IPS DF 4.7 (cell line): Measurements from ENCODE around the gene SUMF1.
"Not testable (repeated sequence)": the region's sequence is repeated elsewhere in the genome, so short reads cannot be mapped to it uniquely, and the experiment has no call there.

ENCODE experiments used
- DNase-seq: peaks from one replicate; pipeline ENCODE4 v3.0.0-alpha.2; 2013; ENCODE audit warnings: low spot score; ENCODE audit errors: extremely low read depth

SUMF1 gene

DNA sequence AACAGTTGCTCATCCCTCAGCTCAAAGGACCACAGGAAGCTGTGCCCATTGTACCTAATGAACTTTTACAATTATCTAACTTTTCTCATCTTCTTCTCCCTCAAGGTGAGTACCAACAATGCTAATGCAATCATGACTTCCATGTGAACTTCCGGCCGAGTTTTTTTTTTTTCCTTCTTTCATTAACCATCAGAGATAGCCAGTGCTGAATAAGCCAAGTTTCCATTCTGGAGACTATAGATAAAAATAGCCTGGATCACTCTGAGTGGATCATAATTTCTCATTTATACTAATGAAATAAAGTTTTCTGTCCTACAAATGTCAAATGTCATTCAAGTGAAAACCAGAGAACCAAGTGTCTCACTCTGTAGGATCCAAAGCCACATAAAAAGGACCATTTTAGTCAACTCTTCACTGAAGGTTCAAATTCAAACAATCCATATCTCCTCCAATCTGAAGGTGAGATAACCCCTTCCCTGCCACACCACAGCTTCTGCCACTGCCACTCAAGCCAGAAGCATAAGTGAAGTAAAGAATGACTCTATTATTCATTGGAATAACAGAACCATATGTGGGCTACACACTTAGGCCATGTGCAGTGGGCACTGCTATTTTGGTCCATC, 5.5 kb downstream of the SUMF1 start:
- DNase-seq, result no peak

DNA sequence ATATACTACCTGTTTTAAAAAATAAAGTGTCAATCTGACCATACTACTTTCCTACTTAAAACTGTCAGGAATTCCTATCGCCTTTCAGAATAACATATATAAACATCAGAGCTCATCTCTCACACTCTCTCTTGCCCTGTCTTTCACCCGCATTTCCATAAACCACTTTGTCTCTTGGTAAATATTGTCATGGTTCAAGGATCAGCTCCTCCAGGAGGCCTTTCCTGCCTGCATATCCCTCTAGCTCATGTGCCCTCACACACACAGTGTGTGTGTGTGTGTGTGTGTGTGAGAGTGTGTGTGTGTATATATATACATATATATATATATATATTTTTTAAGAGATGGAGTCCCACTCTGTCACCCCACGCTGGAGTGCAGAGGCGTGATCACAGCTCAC, 6.7 kb downstream of the SUMF1 start:
- DNase-seq, result no peak

DNA sequence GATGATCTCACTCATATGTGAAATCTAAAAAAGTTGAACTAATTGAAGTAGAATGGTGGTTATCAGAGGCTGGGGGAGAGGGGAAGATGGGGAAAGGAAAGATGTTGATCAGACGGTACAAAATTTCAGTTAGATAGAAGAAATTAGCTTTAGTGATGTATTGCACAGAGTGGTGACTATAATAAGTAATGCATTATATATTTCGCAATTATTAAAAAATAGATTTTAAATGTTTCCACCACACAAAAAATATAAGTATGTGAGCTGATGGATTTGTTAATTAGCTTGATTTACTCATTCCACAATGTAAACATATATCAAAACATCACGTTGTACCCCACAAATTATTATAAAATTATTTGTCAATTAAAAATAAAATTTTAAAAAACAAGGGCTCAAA, 8.1 kb downstream of the SUMF1 start:
- DNase-seq, result no peak

DNA sequence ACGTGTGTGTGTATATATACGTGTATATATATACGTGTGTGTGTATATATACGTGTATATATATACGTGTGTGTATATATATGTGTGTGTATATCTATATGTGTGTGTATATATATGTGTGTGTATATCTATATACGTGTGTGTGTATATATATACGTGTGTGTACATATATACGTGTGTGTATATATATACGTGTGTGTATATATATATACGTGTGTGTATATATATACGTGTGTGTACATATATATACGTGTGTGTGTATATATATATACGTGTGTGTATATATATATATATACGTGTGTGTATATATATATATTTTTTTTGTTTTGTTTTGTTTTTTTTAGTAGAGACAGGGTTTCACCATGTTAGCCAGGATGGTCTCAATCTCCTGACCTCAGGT, 10.3 kb downstream of the SUMF1 start:
- DNase-seq, result not testable (repeated sequence)

DNA sequence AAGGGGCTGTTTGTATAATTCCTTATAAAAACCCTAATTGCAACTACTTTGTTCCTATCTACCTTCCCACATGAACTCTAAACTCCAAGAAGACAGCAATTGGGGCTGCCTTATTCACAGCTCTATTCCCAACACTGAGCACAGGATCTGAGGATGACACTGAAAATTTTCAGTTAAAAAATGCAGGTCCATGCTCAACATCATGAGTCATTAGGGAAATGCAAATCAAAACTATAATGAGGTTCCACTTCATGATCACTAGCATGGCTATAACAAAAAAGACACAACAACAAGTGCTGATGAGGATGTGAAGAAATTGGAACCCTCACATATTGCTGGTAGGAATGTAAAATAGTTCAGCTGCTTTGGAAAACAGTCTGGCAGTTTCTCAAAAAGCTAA, 12.9 kb downstream of the SUMF1 start:
- no peak for DNase-seq

DNA sequence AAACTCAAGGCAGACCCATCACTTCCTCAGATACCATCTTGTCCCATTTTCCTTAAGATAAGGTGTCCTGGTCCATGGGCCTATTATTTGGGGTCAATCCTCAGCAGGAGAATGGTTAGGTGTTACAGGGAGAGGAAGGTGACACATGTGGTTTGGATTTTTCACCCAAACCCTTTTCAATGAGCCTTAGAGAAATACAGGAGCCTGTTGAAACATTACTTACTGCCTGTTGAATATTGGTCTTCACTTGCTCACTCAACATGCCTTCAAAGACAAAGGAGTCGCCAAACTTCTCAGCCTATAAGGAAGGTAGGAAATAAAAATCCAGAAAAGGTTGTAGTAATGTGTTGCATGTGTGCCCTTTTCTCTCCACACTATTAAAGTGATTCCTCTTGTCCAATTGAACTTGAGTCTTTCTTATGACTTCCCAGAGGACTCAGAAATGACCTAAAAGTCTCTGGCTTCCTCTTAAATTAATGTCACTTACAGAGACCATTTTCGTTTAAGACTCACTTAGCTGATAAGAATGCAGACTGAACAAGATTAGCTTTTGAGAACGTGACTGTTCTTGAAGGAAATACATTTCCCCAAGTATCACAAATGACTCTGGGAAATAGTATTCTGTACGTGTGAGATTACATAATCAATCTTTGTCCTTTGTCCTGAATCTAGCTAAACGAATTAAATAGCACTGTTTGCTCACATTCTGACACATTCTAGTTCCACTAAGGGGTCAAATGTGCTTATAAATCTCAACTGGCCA, 17.8 kb downstream of the SUMF1 start:
- DNase-seq, result no peak

DNA sequence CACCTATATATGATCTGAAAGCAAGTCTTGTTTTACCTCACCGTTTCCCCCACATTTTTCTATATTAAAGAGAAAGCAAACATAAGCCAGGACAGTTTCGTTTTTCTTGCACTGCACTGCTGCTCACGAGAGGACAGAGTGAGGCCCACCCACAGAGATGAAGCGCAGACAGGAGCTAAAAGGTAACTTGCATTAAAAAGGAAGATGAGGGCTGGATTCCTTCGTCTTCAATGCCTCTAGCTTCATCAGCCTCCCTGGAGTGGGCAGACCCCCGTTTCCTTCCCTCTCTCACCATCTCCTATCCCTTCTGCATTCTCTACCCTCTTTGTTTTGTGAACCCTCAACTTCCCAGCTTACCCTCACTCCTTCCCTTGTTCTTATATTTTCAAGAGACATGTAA, 18.9 kb downstream of the SUMF1 start:
- no peak for DNase-seq

DNA sequence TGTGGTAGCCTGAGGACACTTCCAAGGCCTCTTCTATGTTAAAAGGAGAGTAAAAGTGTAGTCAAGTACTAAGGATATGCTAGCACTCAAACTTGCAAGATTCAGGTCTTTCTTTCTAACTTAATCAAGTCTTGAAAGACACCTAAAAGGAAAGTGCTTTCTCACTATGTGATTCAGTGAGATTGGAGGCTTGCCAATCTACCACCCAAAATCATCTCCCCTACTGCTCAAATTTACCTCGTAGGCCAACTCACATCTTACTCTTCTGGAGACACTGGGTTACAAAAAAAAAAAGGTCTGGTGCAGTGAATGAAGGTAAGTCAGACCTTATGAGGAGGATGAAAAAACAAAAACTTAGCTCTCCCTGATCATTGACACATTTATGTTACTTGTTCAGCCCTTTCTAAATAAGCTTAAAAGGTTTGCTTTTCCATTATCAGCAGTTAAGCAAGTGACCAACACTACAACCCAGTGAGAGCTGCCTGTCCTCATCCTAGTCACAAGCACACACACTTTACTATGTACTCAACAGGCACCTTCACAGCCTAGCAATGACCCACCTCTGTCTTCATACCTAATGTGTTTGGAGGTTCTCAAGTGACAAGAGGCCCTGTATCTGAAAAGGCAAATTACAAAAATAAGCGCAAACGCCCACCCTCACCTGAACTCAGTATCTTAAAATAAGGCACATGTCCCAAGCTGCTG, 19.6 kb downstream of the SUMF1 start:
- DNase-seq, result no peak

DNA sequence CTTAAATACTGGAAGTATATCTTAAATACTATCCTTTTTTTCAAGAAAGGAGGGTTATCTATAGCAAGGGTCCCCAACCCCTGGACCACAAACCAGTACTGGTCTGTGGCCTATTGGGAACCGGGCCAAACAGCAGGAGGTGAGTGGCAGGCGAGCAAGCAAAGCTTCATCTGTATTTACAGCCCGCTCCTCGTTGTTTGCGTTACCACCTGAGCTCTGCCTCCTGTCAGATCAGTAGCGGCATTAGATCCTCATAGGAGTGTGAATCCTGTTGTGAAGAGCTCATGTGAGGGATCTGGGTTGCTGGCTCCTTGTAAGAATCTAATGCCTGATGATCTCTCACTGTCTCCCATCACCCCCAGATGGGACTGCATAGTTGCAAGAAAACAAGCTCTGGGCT, 26.1 kb downstream of the SUMF1 start:
- no peak for DNase-seq

DNA sequence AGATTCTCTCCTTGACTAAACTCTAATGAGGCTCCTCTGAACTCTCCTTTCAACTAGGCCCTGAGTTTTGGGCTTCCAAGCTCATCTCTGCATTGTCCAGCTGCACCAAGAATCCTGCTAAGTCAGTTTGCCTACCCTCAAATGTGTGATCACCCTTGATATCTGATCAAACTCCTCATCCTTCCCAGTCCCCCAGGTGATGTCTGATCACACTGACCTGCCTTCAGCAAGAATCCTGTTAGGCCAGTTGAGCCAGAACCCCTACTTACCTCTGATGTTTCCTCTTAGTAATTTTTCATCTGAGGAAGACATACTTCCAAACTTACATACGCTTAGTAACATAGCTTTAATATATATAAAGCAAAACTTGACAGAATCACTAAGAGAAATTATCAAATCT, 28.8 kb downstream of the SUMF1 start:
- no peak for DNase-seq

DNA sequence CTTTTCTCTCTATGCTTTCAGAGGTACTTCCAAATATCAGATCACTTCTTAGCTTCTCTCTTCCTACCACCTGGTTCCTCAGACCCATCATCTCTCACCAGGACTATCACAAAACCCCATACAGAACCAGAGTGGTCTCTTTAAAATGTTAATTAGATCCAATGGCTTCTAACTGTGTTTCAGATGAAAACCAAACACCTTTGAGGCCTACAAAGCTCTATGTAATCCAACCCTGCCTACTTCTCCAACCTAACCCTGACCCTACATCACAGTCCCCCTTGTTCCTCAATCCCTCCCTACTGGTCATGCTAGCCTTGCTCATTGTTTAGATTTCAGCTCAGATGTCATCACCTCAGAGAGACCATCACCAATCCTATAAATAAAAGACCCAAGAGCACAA, 34.8 kb downstream of the SUMF1 start:
- peak; percentile 44 for DNase-seq

DNA sequence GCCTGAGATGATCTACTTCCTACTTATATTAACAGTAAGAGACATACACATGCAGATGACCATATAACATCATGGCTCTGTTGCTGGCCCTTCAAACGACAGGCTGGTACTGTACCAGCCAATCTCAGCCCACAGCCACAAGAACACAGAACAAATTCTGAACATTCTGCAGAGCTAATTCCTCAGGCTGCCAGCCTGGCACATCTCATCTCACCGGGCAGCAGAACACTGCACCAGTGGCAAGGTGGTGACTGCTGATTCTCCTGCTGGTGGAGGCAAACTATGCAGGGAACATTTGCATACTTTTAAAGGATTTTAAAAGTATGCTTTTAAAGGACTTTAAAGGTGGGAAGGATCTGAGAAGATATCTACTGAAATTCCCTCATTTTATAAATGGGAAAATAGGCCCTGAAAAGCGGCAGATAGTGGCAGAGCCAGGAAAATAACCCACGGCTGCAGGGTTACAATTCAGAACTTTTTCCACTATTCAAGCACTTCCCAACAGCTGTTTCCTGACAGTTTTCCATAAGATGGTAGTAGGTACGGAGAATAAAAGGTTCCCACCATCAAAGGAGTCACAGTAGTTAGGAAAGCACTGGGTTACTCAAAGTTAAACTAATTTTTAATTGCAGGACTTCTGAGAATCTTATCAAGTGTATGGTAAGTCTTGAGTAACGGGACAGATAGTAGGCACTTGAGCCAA, 37.3 kb downstream of the SUMF1 start:
- no peak for DNase-seq

DNA sequence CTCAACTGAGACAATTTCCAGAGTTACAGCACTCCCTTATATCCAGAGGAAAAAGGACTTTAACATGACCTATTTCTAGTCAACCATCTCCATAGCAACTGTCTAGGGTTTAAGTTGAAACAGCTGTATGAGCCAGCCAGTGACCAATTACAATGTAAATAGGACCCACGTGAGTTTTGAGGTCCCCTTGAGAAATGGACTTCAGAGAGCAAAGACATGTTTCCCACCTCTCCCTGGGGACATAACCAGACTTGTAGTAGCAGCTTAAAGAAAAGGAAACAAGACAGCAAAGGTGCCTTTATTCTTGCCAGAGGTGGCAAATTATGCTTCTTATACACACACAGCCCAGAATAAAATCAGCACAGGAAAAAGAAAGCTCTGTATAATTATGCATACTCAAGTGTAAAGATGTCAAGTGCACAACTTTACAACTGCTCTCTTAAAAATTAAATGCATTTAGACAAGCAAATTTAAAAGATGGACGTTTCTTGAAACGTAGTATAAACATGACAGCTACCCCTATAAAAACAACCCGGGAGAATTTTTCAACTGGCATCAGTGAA, 40.2 kb downstream of the SUMF1 start:
- DNase-seq, result no peak

DNA sequence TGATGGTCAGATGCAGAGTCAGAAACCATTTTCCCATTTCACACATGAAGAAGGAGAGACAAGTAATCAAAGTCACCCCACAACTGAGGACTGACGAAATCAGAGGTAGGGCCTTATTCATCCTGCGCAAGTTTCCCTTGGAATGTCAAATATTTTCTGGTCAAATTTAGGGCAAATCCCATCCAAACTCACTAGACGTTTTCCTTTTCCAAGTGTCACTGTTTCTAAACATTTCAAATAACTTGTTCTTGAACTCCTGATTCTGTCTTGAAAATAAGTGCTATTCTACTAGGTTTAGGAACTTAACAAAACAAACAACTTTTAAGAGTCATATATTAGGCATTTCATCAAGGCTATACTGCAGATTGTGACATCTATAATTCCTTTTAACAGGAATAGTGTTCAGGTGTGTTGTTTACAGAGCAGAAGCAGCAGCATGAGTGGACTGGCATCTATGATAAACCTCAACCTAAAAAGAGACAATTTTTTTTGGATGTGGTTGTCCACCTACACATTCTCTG, 40.7 kb downstream of the SUMF1 start:
- DNase-seq, result no peak

DNA sequence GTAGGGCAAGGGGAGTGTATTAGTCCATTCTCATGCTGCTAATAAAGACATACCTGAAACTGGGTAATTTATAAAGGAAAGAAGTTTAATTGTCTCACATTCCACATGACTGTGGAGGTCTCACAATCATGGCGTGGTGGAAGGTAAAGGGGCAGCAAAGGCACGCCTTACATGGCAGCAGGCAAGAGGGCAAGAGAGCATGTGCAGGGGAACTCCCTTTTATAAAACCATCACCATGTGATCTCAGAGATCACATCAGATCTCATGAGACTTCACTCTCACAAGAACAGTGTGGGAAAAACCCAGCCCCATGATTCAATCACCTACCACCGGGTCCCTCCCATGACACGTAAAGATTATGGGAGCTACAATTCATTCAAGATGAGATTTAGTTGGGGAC, 41.4 kb downstream of the SUMF1 start:
- DNase-seq, result no peak

DNA sequence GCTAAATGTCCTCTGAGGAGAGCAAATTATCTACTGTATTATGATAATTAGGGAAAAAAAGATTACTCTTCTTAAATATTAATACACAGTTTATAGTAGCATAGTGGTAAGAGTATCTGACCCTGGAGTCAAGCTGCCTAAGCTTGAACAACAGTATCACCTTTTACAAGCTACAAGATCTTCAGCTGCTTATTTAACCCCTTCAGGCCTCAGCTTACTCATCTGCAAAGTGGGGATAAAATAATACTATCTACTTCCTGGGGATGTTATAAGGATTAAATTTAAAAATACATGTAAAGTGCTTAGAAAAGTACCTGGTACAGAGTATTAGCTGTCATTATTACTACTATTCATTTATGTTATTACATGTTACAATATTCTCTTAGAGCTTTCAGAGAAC, 42.0 kb downstream of the SUMF1 start:
- no peak for DNase-seq

DNA sequence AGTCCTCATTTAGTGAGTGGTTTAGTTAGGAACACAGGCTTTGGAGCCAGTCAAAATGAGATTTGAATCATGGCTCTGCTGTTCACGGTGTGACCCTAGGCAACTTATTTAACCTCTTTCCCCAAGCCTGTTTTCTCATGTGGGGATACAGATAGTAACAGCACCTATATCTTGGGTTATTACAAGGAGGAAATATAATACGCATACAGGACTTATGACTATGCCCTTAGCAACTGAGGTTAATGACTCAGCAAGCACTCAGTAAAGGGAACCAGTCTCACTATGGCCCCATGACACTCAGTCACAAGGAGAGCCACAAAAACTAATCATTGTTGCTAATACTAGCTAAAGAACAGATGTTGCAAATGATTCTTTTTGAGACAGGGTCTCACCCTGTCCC, 45.9 kb downstream of the SUMF1 start:
- no peak for DNase-seq

DNA sequence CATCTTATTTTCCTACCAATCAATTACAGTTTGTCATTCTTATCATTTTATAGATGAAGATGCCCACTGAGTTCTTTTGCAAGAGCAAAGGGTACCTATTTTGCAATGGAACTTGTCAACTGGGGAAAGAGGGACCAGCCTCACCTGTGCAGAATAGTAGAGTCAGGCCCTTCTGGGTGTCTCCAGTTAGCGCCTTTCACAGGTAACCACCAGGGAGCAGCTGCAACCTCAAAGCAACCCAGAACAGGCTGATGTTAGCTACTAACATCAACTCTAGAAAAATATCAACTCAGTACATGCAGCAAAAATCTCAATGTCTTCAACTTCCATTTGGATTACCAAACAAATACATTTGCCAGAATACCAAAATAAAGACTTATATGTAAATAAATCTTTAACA, 47.1 kb downstream of the SUMF1 start:
- DNase-seq, result no peak

DNA sequence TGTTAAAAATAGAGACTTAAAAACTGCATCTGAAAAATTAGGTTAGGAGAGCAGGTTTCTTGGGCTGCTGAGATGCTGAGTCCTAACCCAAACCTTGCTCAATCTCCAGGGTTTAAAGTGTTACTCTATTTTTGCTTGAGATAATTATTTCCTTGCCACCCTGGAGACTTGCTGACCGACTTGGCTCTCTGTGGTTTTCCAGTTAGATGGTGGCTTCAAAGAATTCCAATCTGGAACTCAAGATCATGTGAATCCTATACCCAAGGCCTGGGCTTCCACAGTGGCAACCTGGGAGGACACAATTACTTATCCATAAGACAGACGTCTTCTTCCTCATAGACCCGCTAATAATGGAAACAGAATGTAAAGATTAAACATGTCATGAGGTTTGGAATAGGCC, 47.7 kb downstream of the SUMF1 start:
- no peak for DNase-seq

DNA sequence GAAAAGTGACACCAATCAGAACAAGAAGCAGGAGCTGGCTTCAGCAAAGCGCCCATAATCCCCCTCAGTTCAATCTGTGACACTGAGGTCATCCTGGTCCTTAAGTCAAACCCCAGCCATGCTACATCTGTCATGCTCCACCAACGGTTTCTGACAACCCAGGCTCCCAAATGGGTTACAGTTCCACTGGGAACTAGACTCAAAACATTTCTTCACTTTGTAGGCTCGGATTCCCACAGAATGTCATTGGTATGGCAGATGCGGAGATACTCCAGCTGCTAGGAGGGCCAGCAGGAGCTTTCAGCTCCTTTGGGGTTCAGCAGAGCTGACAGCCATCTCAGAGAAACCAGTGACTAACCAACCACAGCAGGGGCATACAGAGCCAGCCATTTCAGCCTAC, 48.9 kb downstream of the SUMF1 start:
- DNase-seq, result no peak

DNA sequence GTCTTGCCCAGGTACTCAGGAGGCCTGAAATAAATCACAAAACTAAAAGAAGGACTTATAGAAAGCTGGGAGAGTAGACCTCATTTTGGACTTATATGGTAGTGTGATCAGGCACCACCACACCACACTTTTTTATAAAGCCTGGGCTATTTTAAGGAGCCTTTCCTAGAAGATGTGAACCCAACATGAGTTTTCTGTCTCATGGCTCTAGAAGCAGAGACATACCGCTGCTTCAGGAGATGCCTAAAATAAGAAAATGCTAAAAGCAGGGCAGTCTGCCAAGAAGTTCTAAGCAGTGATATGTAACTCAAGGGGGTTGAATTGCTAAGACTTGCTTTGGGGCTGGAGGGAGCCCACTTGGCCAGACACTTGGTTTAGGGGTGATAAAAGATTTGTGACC, 49.6 kb downstream of the SUMF1 start:
- DNase-seq, result no peak

DNA sequence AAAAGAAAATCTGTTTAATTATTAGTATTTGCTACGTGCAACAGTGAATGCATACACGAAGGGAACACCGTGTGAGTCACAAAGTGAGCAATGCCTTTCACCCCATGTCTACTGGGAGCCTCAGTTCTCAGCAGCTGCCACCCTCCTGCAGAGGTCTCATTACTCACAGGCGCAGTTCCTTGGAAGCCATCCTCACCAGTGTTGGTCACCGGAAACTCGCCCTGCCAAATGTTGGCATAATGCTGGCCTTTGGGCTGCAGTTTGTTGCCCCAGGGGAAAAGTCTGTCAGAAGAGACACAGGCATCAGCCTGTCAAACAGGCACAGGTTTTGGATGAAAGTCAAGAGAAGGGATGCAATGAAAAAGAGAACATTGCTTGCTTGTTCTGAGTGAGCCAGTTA, 50.1 kb downstream of the SUMF1 start:
- no peak for DNase-seq
